ENCODE results near the gene IL15RA.
"Not testable (repeated sequence)": the region's sequence is repeated elsewhere in the genome, so short reads cannot be mapped to it uniquely, and the experiment has no call there.

IL15RA gene

DNA sequence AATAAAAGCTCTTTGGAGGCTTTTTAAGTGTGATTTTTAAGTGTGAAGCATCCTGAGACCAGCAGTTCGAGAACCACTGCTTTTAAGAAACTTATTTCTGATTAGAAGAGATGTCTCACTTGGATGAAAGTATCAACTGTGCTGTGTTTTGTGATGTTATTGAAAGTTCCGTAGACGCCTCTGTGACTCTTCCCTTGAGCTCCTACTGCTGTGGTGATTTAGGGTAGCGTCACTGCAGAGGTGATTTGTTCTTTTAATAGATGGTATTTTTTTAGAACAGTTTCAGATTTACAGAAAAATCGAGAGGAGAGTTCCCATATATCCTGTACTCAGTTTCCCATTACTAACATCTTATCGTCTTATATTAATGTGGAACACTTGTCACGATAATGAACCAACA lies 57.8 kb downstream of the IL15RA start:
- no peak for DNase-seq

DNA sequence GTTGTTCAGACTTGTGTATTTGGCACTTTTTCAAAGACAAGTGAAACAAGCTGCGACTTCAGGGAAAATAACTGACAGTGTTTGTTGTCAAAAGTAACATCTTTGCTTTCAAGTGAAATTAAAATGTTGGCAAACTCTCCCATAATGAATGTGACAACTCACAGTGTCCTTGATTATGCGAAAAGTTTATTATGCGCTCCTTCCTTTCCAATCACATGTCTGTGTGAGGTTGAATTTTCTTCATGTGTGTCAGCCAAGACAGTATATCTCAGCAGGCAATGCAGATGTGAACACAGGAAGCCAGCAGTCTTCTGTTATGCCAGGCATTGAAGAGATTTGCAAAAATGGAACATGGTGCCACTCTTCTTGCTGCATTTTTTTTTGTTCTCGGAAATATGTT lies 58.6 kb downstream of the IL15RA start:
- DNase-seq = no peak

DNA sequence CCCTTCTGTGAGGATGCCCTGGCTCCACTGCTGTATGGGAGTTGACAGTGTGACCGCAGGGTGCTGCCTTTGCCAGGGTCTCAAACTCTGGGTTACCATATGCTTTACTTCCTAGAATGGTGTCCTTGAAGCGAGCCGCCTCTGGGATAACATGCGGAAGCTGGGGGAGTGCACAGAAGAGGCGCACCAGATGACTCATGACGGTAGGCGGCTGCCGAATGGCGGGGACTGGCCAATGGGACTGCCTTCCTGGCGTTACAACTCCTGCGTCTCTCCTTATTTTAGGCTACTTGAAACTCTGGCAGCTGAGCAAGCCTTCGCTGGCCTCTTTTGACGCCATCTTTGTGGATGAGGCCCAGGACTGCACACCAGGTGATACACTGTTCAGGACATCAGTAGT lies 60.0 kb downstream of the IL15RA start:
- DNase-seq = no peak

DNA sequence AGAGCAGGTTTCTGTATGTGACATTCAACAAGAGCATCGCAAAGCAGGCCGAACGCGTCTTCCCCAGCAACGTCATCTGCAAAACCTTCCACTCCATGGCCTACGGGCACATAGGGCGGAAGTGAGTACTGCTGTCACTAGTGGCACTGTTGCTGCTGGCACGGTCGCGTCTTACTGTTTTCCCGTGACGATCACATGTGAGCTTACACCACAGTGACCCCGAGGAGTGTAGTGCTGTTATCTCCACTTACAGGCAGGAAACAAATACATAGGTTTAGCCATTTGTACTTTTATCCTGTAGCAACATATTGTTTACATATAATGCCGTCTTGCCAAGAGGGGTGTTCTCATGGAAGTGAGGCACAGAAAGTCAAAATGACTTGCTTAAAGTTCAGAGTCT lies 61.9 kb downstream of the IL15RA start:
- no peak for DNase-seq

DNA sequence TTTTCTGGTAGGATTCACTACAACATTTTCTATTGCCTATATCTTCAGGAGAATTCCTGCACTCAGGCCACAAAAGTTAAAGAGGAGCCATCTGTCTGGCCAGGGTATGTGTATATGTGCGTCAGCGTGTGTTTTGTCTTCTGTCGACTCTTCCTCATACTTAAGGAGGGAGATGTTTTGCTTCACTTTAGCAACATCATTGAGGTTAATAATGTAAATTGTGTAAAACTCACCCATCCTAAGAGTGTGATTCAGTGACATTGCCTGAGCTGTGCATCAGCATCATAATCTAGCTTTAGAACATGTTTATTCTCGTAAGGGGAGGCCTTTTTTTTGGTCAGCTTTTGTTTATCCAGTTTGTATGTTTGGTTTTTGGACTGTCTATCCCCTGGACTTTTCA lies 63.6 kb downstream of the IL15RA start:
- DNase-seq = no peak

DNA sequence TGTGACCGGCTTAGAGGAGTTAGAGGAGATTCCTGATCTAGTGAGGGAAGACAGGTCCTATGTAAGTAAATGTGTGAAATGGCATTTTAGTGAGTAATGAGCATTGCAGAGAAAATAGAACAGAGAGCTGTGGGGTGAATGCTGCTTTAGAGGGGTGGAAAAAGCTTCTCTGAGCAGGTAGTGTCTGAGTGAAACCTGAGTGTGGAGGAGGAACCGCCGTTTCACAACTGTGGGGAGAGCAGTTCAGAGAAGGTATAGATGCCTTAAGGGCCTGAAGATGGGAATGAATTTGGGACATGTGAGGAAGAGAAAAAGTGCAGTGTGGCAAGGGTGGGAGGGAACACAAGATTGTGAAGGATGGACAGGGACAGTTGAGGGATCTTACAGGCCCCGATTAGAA lies 65.7 kb downstream of the IL15RA start:
- no peak for DNase-seq

DNA sequence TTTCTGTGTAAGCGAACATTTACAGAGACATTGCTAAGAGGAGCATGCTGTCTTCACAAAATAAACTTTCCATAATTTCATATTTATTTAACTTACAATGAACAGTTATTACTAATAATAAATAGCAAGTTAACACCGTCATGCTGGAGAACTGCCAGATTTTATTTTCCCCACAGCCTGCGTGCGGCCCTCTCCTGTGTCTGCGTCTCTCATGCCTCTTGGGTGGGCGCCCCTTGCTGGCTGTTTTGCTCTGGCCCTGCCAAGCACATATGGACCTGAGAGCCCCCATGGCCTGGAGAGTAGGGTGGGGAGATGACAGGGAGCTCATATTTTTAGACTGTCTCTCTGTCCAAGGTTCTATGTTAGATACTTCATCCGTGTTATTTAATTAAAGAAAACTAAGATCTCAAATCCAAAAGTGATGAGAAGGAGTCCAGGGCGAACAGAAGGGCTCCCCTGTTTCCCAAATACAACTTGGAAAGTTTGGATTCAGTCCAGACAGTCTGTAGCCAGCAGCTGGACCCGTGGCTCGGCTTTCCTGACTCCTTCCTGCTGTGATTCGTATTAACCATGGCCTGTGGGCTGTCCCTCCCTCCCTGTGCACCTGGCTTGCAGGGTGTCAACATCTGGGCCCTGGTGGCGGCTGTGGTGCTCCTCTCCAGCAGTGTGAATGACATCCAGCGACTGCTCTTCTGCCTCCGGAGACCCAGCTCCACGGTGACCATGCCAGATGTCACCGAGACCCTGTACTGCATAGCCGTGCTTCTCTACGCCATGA lies 66.8 kb downstream of the IL15RA start:
- no peak for DNase-seq

DNA sequence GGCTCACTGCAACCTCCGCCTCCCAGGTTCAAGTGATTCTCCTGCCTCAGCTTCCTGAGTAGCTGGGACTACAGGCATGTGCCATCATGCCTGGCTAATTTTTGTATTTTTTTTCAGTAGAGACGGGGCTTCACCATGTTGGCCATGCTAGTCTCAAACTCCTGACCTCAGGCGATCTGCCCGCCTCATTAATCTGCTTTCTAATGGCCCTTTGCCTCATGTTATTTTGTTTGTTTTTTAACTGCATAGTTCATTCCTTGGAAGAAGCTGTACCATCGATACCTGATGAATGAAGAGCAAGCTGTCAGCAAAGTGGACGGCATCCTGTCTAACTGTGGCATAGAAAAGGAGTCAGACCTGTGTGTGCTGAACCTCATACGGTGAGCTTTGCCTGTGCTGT lies 68.7 kb downstream of the IL15RA start:
- DNase-seq = not testable (repeated sequence)

DNA sequence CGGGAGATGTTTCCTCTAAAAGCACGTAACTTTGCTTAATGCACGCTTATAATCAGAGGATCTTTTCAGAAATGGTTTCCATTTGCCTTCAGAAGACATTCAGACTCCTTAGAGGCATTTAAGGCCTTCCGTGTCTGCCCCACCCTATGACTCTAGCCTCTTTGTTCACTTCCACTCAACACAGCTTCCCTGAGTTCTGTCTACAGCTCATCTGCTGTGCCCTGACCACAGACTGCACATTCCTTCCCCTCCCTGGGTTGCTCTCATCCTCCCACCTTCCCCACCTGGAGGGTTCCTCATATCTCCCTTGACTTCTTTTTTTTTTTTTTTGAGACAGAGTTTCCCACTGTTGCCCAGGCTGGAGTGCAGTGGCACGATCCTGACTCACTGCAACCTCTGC lies 70.7 kb downstream of the IL15RA start:
- no peak for DNase-seq

DNA sequence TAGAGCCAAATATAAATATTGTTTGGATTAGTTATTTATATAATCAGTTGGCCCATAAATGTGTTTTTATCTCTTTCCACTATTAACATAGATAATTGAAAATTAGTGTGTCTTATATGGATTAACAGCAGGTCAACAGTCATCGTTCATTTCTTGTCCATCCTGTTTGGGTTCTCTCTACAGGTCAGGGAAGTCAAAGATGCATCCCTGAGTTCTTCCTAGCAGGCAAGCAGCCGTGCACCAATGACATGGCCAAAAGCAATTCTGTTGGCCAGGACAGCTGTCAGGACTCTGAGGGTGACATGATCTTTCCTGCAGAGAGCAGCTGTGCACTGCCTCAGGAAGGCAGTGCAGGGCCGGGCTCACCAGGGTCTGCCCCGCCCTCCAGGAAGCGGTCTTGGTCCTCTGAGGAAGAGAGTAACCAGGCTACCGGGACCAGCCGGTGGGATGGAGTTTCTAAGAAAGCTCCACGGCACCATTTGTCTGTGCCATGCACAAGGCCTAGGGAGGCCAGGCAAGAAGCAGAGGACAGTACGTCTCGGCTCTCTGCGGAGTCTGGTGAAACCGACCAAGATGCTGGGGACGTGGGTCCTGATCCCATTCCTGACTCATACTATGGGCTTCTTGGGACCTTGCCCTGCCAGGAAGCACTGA lies 71.4 kb downstream of the IL15RA start:
- no peak for DNase-seq

DNA sequence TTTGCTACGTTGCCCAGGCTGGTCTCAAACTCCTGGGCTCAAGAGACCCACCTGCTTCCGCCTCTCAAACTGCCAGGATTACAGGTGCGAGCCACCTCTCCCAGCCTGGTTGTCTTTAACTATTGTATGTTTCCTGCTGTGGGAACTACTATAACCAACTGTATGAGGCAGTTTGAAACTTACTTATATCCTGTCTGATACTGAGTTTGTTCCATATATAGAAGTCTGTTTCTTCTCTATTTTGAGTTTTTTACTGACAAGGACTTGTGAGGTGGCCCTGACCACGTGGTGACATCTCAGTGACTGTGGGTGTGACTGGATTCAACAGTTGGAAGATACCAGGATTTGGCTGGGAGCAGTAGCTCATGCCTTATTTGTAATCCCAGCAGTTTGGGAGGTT lies 73.1 kb downstream of the IL15RA start:
- DNase-seq = no peak

DNA sequence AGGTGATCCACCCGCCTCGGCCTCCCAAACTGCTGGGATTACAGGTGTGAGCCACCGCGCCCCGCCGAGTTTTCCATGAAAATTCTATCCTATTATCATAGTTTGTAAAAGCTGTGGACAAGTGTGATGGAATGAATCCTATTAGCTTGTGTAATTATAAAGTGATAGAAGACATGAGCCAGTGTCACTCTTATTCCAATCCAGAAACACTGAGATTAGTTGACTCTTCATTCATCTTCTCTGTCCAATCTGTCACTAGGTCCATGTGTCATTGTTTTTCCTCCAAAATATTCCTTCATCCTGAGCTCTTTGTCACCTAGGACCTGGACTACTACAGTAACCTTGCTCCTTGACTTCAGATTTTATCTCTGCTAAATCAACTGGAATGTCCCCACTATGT lies 73.8 kb downstream of the IL15RA start:
- no peak for DNase-seq

DNA sequence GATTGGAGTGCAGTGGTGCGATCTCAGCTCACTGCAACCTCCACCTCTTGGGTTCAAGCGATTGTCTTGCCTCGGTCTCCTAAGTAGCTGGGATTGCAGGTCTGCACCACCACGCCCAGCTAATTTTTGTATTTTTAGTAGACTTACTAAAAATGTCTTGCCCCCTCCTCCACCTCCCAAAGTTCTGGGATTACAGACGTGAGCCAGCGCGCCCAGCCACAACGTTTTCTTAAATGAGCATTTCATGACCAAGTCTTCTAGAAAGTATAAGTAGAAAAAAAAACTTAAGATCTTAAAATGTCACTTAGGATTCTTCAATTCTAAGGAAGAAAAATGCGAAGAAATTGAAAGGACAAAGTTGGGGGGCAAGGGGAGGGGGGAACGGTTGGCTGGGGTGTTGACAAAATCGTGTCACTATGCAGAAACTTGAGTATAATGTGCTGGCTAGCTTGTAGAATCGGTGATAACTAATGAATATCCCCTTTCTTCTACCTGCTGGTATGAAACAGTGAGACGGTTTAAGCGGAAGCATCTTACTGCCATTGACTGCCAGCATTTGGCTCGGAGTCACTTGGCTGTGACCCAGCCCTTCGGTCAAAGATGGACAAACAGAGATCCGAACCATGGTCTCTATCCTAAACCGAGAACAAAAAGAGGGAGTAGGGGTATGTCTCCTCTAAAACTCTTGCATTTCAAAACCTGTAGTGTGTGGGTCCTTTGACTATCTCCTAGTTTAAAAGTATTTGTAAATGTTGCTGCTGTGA lies 74.7 kb downstream of the IL15RA start:
- no peak for DNase-seq
